ENCODE data around the gene BOC. TPM values are rescaled to one million over a fixed set of nuclear protein-coding genes. Genes with fewer than 3 reads are reported as not detected.

The BOC gene
- total RNA-seq, 2 donors from 2014 or later: not detected

GRCh38 chr3:113241292-113242095 lies 30.1 kb downstream of the BOC start:
- DNase-seq (no peak), ATAC-seq (no peak)
- no peak overlapping the region for H3K27ac Mint-ChIP-seq
- H3K36me3 Mint-ChIP-seq (ENCODE audit: low read depth): no peaks in the 10 kb centered on the region
- H3K4me3 Mint-ChIP-seq: no peak overlapping the region
- peaks cover 53% of the 10 kb centered on the region for H3K27me3 Mint-ChIP-seq
- no peaks in the 10 kb centered on the region for H3K9me3 ChIP-seq (ENCODE audit: control insufficient read depth, low read length, poor library complexity, severe bottlenecking)
- H3K4me1 Mint-ChIP-seq: peaks cover 8% of the 10 kb centered on the region

- DNase-seq (no peak), ATAC-seq (no peak)
- Mint-ChIP-seq H3K36me3 (ENCODE audit: low read depth) (peaks cover 5% of the 10 kb centered on the region), H3K4me1 (peaks cover 8% of the 10 kb centered on the region), H3K27me3 (peaks cover 57% of the 10 kb centered on the region), H3K4me3 (no peak overlapping the region), H3K27ac (peak overlapping the region; percentile 24)
- H3K9me3 ChIP-seq (ENCODE audit: control insufficient read depth, low read length, poor library complexity, severe bottlenecking): no peaks in the 10 kb centered on the region
Observed at GRCh38 chr3:113242096-113242581, 30.8 kb downstream of the BOC start.

- DNase-seq (no peak), ATAC-seq (no peak)
- Mint-ChIP-seq H3K27ac (peak overlapping the region; percentile 24), H3K27me3 (peaks cover 57% of the 10 kb centered on the region), H3K4me3 (no peak overlapping the region), H3K36me3 (ENCODE audit: low read depth) (peaks cover 6% of the 10 kb centered on the region), H3K4me1 (peaks cover 8% of the 10 kb centered on the region)
- H3K9me3 ChIP-seq (ENCODE audit: control insufficient read depth, low read length, poor library complexity, severe bottlenecking): no peaks in the 10 kb centered on the region
Observed at GRCh38 chr3:113243071-113243470, 31.7 kb downstream of the BOC start.

GRCh38 chr3:113243846-113244245 lies 32.5 kb downstream of the BOC start:
- Mint-ChIP-seq H3K27ac (no peak overlapping the region), H3K27me3 (peaks cover 63% of the 10 kb centered on the region), H3K4me1 (peaks cover 9% of the 10 kb centered on the region), H3K4me3 (no peak overlapping the region), H3K36me3 (ENCODE audit: low read depth) (peaks cover 9% of the 10 kb centered on the region)
- ATAC-seq: no peak
- H3K9me3 ChIP-seq (ENCODE audit: control insufficient read depth, low read length, poor library complexity, severe bottlenecking): no peaks in the 10 kb centered on the region
- no peak for DNase-seq

- H3K27me3 Mint-ChIP-seq: peaks cover 63% of the 10 kb centered on the region
- ATAC-seq (no peak), DNase-seq (no peak)
- no peak overlapping the region for H3K4me3 Mint-ChIP-seq
- peaks cover 10% of the 10 kb centered on the region for H3K36me3 Mint-ChIP-seq (ENCODE audit: low read depth)
- H3K9me3 ChIP-seq (ENCODE audit: control insufficient read depth, low read length, poor library complexity, severe bottlenecking): no peaks in the 10 kb centered on the region
- H3K27ac Mint-ChIP-seq: no peak overlapping the region
- H3K4me1 Mint-ChIP-seq: peaks cover 10% of the 10 kb centered on the region
Observed at GRCh38 chr3:113245761-113246161, 34.4 kb downstream of the BOC start.

- Mint-ChIP-seq H3K27me3 (peaks cover 56% of the 10 kb centered on the region), H3K27ac (no peak overlapping the region), H3K4me3 (no peak overlapping the region), H3K4me1 (peaks cover 7% of the 10 kb centered on the region), H3K36me3 (ENCODE audit: low read depth) (peaks cover 10% of the 10 kb centered on the region)
- H3K9me3 ChIP-seq (ENCODE audit: control insufficient read depth, low read length, poor library complexity, severe bottlenecking): no peaks in the 10 kb centered on the region
- no peak for DNase-seq
- no peak for ATAC-seq
Observed at GRCh38 chr3:113247068-113247467, 35.7 kb downstream of the BOC start.

GRCh38 chr3:113247675-113248458 lies 36.5 kb downstream of the BOC start:
- H3K4me3 Mint-ChIP-seq: no peak overlapping the region

GRCh38 chr3:113249111-113249510 lies 37.8 kb downstream of the BOC start:
- no peak for DNase-seq
- Mint-ChIP-seq H3K27ac (no peak overlapping the region), H3K36me3 (ENCODE audit: low read depth) (peaks cover 10% of the 10 kb centered on the region), H3K4me3 (no peak overlapping the region), H3K27me3 (peaks cover 52% of the 10 kb centered on the region), H3K4me1 (peaks cover 2% of the 10 kb centered on the region)
- H3K9me3 ChIP-seq (ENCODE audit: control insufficient read depth, low read length, poor library complexity, severe bottlenecking): no peaks in the 10 kb centered on the region
- ATAC-seq: no peak

More at GRCh38 chr3:113247675-113248458, 36.5 kb downstream of the BOC start:
- H3K27ac Mint-ChIP-seq: no peak overlapping the region
- H3K4me1 Mint-ChIP-seq: peaks cover 2% of the 10 kb centered on the region
- peaks cover 52% of the 10 kb centered on the region for H3K27me3 Mint-ChIP-seq
- H3K36me3 Mint-ChIP-seq (ENCODE audit: low read depth): peaks cover 10% of the 10 kb centered on the region
- DNase-seq (no peak), ATAC-seq (no peak)
- H3K9me3 ChIP-seq (ENCODE audit: control insufficient read depth, low read length, poor library complexity, severe bottlenecking): no peaks in the 10 kb centered on the region

- Mint-ChIP-seq H3K27me3 (peaks cover 52% of the 10 kb centered on the region), H3K27ac (no peak overlapping the region), H3K4me1 (peaks cover 2% of the 10 kb centered on the region), H3K4me3 (no peak overlapping the region), H3K36me3 (ENCODE audit: low read depth) (peaks cover 10% of the 10 kb centered on the region)
- no peaks in the 10 kb centered on the region for H3K9me3 ChIP-seq (ENCODE audit: control insufficient read depth, low read length, poor library complexity, severe bottlenecking)
- DNase-seq (no peak), ATAC-seq (no peak)
Observed at GRCh38 chr3:113249601-113250000, 38.2 kb downstream of the BOC start.

- no peaks in the 10 kb centered on the region for H3K9me3 ChIP-seq (ENCODE audit: control insufficient read depth, low read length, poor library complexity, severe bottlenecking)
- no peak for DNase-seq
- H3K27me3 Mint-ChIP-seq: peaks cover 47% of the 10 kb centered on the region
- peaks cover 2% of the 10 kb centered on the region for H3K4me1 Mint-ChIP-seq
- no peak overlapping the region for H3K4me3 Mint-ChIP-seq
- no peak overlapping the region for H3K27ac Mint-ChIP-seq
- peaks cover 10% of the 10 kb centered on the region for H3K36me3 Mint-ChIP-seq (ENCODE audit: low read depth)
- ATAC-seq: no peak
Observed at GRCh38 chr3:113250566-113250965, 39.2 kb downstream of the BOC start.

- H3K4me1 Mint-ChIP-seq: peaks cover 2% of the 10 kb centered on the region
- H3K27me3 Mint-ChIP-seq: peaks cover 40% of the 10 kb centered on the region
- no peak overlapping the region for H3K4me3 Mint-ChIP-seq
- no peak overlapping the region for H3K27ac Mint-ChIP-seq
- DNase-seq: no peak
- H3K9me3 ChIP-seq (ENCODE audit: control insufficient read depth, low read length, poor library complexity, severe bottlenecking): no peaks in the 10 kb centered on the region
- no peak for ATAC-seq
- H3K36me3 Mint-ChIP-seq (ENCODE audit: low read depth): peaks cover 8% of the 10 kb centered on the region
Observed at GRCh38 chr3:113251817-113252216, 40.5 kb downstream of the BOC start.

GRCh38 chr3:113252553-113252952 lies 41.2 kb downstream of the BOC start:
- no peak for DNase-seq
- peaks cover 4% of the 10 kb centered on the region for H3K36me3 Mint-ChIP-seq (ENCODE audit: low read depth)
- H3K4me1 Mint-ChIP-seq: peaks cover 2% of the 10 kb centered on the region
- no peak overlapping the region for H3K4me3 Mint-ChIP-seq
- H3K27ac Mint-ChIP-seq: no peak overlapping the region
- H3K9me3 ChIP-seq (ENCODE audit: control insufficient read depth, low read length, poor library complexity, severe bottlenecking): no peaks in the 10 kb centered on the region
- no peak for ATAC-seq
- H3K27me3 Mint-ChIP-seq: peaks cover 33% of the 10 kb centered on the region

- peaks cover 6% of the 10 kb centered on the region for H3K4me1 Mint-ChIP-seq
- H3K27me3 Mint-ChIP-seq: peaks cover 34% of the 10 kb centered on the region
- no peak for ATAC-seq
- H3K4me3 Mint-ChIP-seq: no peak overlapping the region
- no peak overlapping the region for H3K27ac Mint-ChIP-seq
- no peaks in the 10 kb centered on the region for H3K9me3 ChIP-seq (ENCODE audit: control insufficient read depth, low read length, poor library complexity, severe bottlenecking)
- no peak for DNase-seq
- peaks cover 6% of the 10 kb centered on the region for H3K36me3 Mint-ChIP-seq (ENCODE audit: low read depth)
Observed at GRCh38 chr3:113253702-113254101, 42.3 kb downstream of the BOC start.
